NT2/D1 (cell line): ENCODE data around the gene PLSCR5.
A peak's percentile ranks its signal among the peaks of the same experiment; 100 is the strongest.

Experiments
- DNase-seq: peaks from one replicate; pipeline ENCODE4 v3.0.0-alpha.2; 2011; ENCODE audit warnings: low read depth, low spot score
- H3K27me3 ChIP-seq: 2 replicates; pipeline ENCODE4 v1.6.0; 2011; ENCODE audit warnings: mild to moderate bottlenecking; ENCODE audit not compliant: insufficient read length, insufficient read depth
- H3K36me3 ChIP-seq: 2 replicates; pipeline ENCODE4 v1.6.1; 2011; ENCODE audit warnings: mild to moderate bottlenecking, low read length, mixed read lengths; ENCODE audit not compliant: insufficient read depth, insufficient read length
- H3K4me1 ChIP-seq: 2 replicates; pipeline ENCODE4 v1.5.1; 2011; ENCODE audit not compliant: insufficient read depth, insufficient read length
- H3K4me3 ChIP-seq: 2 replicates; pipeline ENCODE4 v1.5.1; 2011; ENCODE audit warnings: low read depth; ENCODE audit not compliant: insufficient read length
- H3K9ac ChIP-seq: 2 replicates; pipeline ENCODE4 v1.6.0; 2011; ENCODE audit warnings: low read depth; ENCODE audit not compliant: insufficient read length
- H3K9me3 ChIP-seq: 2 replicates; pipeline ENCODE4 v1.5.1; 2011; ENCODE audit warnings: mild to moderate bottlenecking, low read length; ENCODE audit not compliant: insufficient read depth
- SUZ12 ChIP-seq: IDR thresholded peaks from 2 replicates; pipeline ENCODE4 v1.6.1; 2011; ENCODE audit not compliant: insufficient read length, insufficient read depth; ENCODE audit errors: extremely low read depth
- YY1 ChIP-seq: IDR thresholded peaks from 2 replicates; pipeline ENCODE4 v1.6.1; 2011; ENCODE audit not compliant: insufficient read length, insufficient read depth
- ZNF274 ChIP-seq: IDR thresholded peaks from 2 replicates; pipeline ENCODE4 v1.6.1; 2011; ENCODE audit warnings: mild to moderate bottlenecking, low read depth, low read length

PLSCR5 gene

DNA sequence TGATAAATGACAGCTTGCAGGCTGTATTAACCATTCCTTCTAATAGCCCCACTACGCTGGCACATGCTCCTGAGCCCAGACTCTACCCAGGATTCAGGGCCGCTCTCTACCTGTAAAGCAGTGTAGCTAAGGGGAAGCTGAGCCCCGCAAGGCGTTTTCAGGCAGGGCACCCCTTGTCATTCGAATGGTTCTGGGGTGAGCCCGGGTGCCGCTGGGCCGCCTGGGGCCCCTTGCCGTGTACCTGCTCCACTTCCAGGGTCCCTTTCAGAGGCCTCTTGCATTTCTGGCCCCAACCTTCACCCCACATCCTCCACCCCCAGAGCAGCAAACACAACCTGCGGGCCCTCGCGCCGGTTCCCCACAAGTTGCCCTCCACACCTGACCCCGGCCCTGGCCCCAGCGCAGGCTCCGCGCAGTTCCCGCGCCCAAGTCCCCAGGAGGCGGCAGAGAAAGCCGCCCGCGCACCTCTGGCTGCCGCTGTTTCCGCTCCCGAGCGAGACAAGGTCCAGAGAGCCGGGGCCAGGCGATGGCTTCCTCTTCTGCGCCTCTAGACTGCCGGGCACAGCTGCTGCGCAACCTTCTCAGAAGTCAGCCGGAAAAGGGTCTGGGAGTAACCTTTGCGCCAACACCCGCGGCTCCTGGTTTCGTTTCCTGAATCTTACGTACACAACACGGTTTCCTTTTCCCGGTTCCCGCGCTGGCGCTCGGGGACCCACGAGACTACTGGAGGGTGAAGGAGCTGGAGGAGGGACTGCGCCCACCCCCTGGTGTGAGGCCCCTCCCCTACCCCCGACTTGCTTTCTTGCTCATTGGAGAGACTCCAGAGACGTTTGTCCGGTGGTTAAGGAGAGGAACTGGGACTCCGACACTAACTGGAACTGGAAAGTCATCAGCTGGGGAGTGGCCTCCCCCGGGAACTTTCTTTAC is 60.9 kb downstream of the PLSCR5 start, which contains the start of gene PLSCR1:
TSS of gene PLSCR1 (minus strand) at position 606 of the 927 bp plus-strand sequence. CDS start 8,055 bp downstream, outside the sequence.
- H3K4me3 ChIP-seq = peak within 1 kb of the TSS; percentile 69
- no peaks in the 10 kb centered on the region for H3K9me3 ChIP-seq
- peak within 1 kb of the TSS; percentile 84 for H3K9ac ChIP-seq
- DNase-seq = peak; percentile 51
- no peaks in the 10 kb centered on the region for H3K27me3 ChIP-seq
- peaks cover 3% of the 10 kb centered on the region for H3K36me3 ChIP-seq
- no peak for TF ChIP-seq SUZ12
- TF ChIP-seq YY1 = no peak
- TF ChIP-seq ZNF274 = no peak
- H3K4me1 ChIP-seq = no peaks in the 10 kb centered on the region

DNA sequence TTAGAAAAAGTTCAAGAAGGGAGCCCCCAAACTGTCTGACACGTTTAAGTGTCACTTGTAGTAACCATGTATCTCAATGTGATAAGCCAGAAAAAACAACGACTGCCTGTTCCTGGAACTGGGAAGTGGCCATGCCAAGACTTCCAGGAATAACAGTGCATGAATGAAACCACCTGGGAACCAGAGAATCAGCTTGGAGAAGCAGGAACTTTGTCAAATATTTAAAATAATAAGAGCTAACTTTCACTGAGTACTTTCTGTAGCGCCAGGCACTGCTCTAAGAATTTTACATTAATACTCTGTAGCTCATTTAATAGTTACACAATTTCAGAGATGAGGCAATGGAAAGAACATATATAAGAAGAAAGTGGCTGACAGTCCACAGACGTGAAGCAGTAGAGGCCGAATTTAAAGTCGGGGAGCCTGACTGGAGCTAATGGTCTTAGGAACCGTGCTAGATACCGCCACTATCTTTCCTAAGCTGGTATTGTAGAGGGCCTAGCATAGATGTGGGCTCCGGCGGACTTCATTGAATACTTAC is 61.6 kb downstream of the PLSCR5 start:
- H3K4me3 ChIP-seq = peak overlapping the region; percentile 69
- no peak for TF ChIP-seq SUZ12
- TF ChIP-seq YY1 = no peak
- TF ChIP-seq ZNF274 = no peak
- peak overlapping the region; percentile 84 for H3K9ac ChIP-seq
- no peaks in the 10 kb centered on the region for H3K27me3 ChIP-seq
- H3K36me3 ChIP-seq = peaks cover 3% of the 10 kb centered on the region
- no peak for DNase-seq
- no peaks in the 10 kb centered on the region for H3K4me1 ChIP-seq
- no peaks in the 10 kb centered on the region for H3K9me3 ChIP-seq

DNA sequence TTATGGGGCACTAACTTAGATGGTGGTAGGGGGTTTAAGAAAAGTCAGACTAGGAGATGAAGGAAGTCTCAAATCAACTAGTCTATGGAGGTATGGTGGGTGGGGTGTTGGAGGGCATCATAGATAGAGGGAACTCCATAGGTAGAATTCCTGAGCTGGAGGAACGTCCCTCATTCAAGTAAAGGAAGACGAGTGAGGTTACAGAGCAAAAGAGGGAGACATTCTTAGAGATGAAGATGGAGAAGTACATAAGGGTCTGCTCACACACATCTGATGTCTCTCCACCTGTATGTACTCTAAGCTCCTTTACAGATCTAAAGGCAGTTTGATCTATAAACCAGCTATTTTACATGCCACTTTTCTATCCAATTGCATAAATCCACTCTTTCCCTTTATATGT is 62.2 kb downstream of the PLSCR5 start:
- Histone ChIP-seq H3K4me1 (no peaks in the 10 kb centered on the region), H3K27me3 (no peaks in the 10 kb centered on the region), H3K9ac (peak overlapping the region; percentile 84), H3K36me3 (peaks cover 3% of the 10 kb centered on the region), H3K4me3 (no peak overlapping the region), H3K9me3 (no peaks in the 10 kb centered on the region)
- DNase-seq = no peak
- TF ChIP-seq SUZ12 (no peak), YY1 (no peak), ZNF274 (no peak)

DNA sequence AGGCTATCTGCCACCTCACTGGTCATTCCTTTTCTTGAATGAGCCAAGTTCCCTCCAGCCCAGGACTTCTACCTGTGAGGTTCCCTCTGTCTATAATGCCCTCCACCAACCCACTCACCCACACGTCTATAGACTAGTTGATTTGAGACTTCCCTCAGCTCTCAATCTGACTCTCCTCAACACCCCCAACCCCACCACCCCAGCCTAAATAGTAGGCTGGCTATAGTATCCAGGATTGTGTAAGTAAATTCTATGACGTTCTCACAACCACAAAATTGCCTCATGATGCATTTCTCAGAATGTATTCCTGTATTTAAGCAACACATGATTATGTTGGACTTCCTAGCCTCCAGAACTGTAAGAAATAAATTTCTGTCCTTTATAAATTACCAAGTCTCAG is 63.0 kb downstream of the PLSCR5 start:
- H3K9ac ChIP-seq = no peak overlapping the region
- DNase-seq = no peak
- H3K4me3 ChIP-seq = no peak overlapping the region

DNA sequence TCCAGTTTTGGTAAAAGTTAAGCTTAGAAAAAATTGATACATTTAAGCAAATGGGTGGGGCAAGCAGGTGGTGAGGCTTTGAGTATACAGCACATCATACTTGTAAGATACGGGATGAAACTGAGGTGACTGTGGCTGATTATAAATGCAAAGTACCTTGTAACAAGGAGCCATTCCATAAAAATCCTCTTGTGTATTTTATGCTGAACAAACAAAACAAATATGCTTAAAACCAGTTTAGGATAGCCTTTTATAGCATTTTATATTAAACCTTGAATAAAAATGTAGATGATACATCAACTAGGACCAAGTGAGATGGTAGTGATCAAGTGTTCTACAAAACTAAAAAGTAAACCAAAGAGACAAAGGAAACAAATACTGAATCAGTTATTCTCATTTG is 64.2 kb downstream of the PLSCR5 start:
- Histone ChIP-seq H3K36me3 (peaks cover 3% of the 10 kb centered on the region), H3K9ac (no peak overlapping the region), H3K27me3 (no peaks in the 10 kb centered on the region), H3K4me3 (no peak overlapping the region), H3K4me1 (no peaks in the 10 kb centered on the region), H3K9me3 (no peaks in the 10 kb centered on the region)
- no peak for TF ChIP-seq SUZ12
- no peak for TF ChIP-seq YY1
- TF ChIP-seq ZNF274 = no peak
- DNase-seq = no peak

More for the DNA sequence above, 63.0 kb downstream of the PLSCR5 start:
- peaks cover 3% of the 10 kb centered on the region for H3K36me3 ChIP-seq
- no peaks in the 10 kb centered on the region for H3K9me3 ChIP-seq
- no peaks in the 10 kb centered on the region for H3K27me3 ChIP-seq
- TF ChIP-seq SUZ12 (no peak), YY1 (no peak), ZNF274 (no peak)
- H3K4me1 ChIP-seq = no peaks in the 10 kb centered on the region

DNA sequence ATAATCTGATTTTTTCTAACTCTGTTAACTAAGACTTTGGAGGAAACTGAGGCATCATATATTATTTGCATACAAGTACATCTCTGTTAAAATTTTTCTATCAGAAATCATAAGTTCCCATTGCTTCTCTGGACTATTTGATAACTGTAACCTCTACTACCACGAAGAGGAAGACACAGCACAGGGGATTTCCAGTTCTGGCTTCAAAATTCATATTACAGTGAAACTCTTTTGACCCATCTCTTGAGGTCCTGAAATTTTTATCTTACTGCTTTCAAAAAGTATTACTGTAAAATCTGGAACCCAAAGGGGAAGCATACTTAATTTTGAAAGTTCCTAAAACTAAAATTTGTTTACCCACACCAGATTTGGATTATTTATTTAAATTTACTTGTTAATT is 64.9 kb downstream of the PLSCR5 start:
- no peaks in the 10 kb centered on the region for H3K9me3 ChIP-seq
- H3K27me3 ChIP-seq = no peaks in the 10 kb centered on the region
- no peak overlapping the region for H3K9ac ChIP-seq
- no peak for TF ChIP-seq SUZ12
- TF ChIP-seq YY1 = no peak
- TF ChIP-seq ZNF274 = no peak
- DNase-seq = no peak
- peaks cover 3% of the 10 kb centered on the region for H3K36me3 ChIP-seq
- H3K4me1 ChIP-seq = no peaks in the 10 kb centered on the region
- no peak overlapping the region for H3K4me3 ChIP-seq

DNA sequence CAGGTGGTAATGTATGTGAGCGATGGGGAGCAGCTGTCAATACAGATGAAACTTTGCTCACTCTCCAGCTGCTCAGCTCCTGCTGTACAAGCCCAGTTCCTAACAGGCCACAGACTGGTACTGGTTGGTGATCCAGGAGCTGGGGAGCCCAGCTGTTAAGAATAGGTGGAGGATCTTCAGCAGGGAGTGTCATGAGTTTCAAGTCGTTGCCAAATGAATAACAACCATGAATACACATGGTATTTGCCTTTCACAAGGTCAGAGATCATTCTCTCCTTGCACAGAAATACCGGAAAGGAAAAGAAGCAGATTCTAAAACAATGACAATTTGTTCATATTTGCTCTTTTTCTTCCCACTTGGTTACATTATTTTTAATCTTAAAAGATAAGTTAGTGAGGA is 65.8 kb downstream of the PLSCR5 start:
- Histone ChIP-seq H3K9ac (no peak overlapping the region), H3K27me3 (no peaks in the 10 kb centered on the region), H3K9me3 (no peaks in the 10 kb centered on the region), H3K4me1 (no peaks in the 10 kb centered on the region), H3K4me3 (no peak overlapping the region), H3K36me3 (peaks cover 3% of the 10 kb centered on the region)
- DNase-seq = no peak
- no peak for TF ChIP-seq YY1
- TF ChIP-seq SUZ12 = no peak
- TF ChIP-seq ZNF274 = no peak
